ENCODE data around the gene CDK5.
A peak's percentile ranks its signal among the peaks of the same experiment; 100 is the strongest.
"Not testable (repeated sequence)": the region's sequence is repeated elsewhere in the genome, so short reads cannot be mapped to it uniquely, and the experiment has no call there.

The CDK5 gene

DNA sequence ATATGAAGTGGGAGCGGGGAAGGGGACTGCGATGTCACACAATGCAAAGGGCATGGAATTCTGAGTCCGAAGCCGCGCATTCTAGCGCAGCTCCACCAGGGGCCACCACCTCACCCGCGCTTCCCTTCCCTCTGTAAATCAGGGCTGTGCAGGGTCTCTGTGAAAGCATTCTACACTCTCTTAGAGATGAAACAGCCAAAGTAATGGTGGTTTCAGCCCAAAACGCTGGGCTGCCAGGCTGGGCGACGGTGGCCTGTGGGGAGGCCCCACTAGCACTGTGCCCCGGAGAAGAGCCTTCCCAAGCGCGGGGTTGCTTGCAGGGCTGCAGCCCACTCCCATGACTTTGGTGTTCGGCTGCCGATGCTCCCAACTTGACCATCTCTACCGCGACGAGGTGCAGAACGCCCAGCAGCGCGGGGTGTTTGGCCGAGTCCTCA is 44.8 kb downstream of the CDK5 start:
- no peak overlapping the region for H3K4me3 ChIP-seq (ENCODE audit: low read depth, low read length)
- TF ChIP-seq CTCF (IDR thresholded peaks at IDR 0.05; ENCODE audit: low read depth, low read length): peak; percentile 55

DNA sequence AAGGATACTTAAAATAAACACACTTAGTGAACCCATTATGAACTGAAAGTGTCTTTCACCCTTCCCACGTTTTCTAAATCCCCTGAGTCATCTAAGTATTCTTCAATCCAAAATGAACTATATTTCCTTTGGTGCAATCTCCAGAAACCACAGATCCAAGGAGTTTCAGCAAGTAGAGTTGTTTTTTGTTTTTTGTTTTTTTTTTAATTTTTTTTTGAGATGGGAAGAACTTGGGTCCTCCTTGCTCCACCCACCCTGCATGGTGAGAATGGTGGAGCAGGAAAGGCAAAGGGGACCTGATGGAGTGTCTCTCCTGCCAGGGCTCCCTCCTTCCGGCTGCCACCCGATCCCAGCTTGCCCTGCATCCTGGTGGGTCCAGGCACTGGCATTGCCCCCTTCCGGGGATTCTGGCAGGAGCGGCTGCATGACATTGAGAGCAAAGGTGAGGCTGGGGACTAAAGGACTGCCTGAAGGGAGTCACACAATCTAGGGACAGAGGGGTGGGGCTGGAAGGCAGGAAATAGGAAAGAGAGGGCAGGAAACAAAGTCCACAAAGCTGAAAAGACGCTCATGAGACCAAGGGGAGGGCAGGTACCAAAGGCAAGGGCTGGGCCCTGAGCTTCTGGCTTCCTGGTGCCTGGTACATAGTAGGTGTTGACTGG is 45.5 kb downstream of the CDK5 start:
- no peak for TF ChIP-seq CTCF (IDR thresholded peaks at IDR 0.05; ENCODE audit: low read depth, low read length)
- no peak overlapping the region for H3K4me3 ChIP-seq (ENCODE audit: low read depth, low read length)

DNA sequence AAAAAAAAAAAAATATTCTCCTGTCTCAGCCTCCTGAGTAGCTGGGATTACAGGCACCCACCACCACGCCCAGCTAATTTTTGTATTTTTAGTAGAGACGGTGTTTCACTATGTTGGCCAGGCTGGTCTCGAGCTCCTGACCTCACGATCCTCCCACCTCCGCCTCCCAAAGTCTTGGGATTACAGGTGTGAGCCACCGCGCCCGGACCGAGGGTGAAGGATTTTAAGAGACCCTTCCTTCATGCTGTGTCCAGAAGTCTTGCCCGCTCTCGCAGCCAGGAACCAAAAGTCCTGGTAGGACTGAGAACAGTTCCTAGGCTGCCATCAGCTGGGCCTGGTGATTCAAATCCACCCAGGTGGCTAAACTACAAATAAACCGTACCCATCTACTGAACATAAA is 46.1 kb downstream of the CDK5 start:
- H3K4me3 ChIP-seq (ENCODE audit: low read depth, low read length): not testable (repeated sequence)

DNA sequence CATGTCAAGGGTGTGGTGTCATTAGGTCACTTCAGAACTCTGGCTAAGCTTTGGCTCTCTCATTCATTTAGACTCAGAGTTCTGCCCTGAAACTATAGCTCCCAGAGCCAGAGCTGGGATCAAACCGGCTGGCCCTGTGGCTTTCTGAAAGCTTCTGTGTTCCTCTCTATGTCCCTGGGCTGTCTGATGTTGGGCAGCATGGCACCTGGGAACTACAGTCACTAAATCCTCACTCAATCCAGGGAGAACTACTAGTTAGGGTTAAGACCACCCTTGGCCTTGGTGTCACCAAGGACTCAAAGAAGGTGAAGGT is 46.6 kb downstream of the CDK5 start:
- H3K4me3 ChIP-seq (ENCODE audit: low read depth, low read length): no peak overlapping the region
- no peak for TF ChIP-seq CTCF (IDR thresholded peaks at IDR 0.05; ENCODE audit: low read depth, low read length)

- TF ChIP-seq CTCF (IDR thresholded peaks at IDR 0.05; ENCODE audit: low read depth, low read length): no peak
- H3K4me3 ChIP-seq (ENCODE audit: low read depth, low read length): no peak overlapping the region
These were observed 47.2 kb downstream of the CDK5 start for GRCh38 chr7:151010307-151011096.

- TF ChIP-seq CTCF (IDR thresholded peaks at IDR 0.05; ENCODE audit: low read depth, low read length): no peak
- no peak overlapping the region for H3K4me3 ChIP-seq (ENCODE audit: low read depth, low read length)
These were observed 47.7 kb downstream of the CDK5 start for GRCh38 chr7:151010037-151010306.

GRCh38 chr7:151009327-151010036 is 48.2 kb downstream of the CDK5 start:
- H3K4me3 ChIP-seq (ENCODE audit: low read depth, low read length): no peak overlapping the region
- TF ChIP-seq CTCF (IDR thresholded peaks at IDR 0.05; ENCODE audit: low read depth, low read length): no peak
